NCI-H2227 treated with DMSO at 0.1 percent for 48 hours (cell line): ENCODE data around the gene HECA.
"Not testable (repeated sequence)": the region's sequence is repeated elsewhere in the genome, so short reads cannot be mapped to it uniquely, and the experiment has no call there.

ENCODE experiments used
- DNase-seq: peaks from one replicate; lab custom pipeline; 2025; lab: John Stamatoyannopoulos, UW

Gene HECA

DNA sequence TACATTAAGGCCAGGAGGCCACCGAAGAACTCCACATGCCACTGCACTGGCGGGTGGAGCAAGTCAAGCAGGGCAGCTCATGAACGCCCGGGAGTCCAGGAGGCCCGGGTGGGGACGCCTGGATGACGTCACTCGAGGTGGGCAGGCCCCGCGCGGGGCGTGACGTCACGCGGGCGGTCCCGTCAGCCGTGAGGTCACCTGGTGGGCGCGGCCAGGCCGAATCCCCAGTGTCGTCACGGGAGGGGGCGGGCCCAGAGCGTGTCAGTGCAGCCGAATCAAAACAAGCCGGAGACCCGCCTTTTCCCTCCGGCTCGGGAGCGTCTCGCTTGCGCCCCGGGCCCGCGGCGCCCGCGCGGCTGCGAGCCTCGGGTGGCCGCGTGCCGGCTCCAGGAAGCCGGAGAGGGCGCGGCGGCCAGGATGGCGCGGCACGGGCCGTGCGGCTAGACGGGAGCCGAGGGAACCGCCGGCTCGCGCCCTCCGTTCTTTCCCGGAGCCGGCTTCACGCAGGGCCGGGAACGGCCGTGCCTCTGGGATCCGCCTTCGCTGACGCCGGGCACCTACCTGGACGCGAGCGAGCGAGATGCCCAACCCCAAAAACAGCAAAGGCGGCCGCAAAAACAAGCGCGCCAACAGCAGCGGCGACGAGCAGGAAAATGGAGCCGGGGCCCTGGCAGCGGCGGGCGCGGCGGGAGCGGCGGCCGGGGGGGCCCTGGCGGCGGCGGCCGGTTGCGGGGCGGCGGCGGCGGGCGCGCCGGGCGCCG is at the start of gene HECA:
TSS of gene HECA (plus strand) at position 264 of the 761 bp plus-strand sequence. CDS start at position 581, 317 bp downstream.
- peak; percentile 83 for DNase-seq

GRCh38 chr6:139091826-139092225 is 43.1 kb upstream of the HECA start:
- DNase-seq, result no peak

- DNase-seq, result no peak
Observed at GRCh38 chr6:139099984-139100383, 34.9 kb upstream of the HECA start.

GRCh38 chr6:139107051-139107450 is 27.8 kb upstream of the HECA start:
- no peak for DNase-seq

- DNase-seq, result no peak
Observed at GRCh38 chr6:139108378-139108777, 26.5 kb upstream of the HECA start.

DNA sequence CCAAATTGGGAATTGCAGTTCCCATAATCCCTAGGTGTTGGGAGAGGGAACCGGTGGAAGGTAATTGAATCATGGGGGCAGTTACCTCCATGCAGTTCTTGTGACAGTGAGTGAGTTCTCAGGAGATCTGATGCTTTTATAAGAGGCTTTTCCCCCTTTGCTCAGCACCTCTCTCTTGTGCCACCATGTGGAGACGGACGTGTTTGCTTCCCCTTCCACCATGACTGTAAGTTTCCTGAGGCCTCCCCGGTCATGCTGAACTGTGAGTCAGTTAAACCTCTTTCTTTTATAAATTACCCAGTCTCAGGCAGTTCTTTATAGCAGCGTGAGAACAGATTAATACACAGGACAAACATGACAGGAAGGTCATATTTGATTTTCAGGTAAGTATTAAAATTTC is 25.3 kb upstream of the HECA start:
- no peak for DNase-seq

DNA sequence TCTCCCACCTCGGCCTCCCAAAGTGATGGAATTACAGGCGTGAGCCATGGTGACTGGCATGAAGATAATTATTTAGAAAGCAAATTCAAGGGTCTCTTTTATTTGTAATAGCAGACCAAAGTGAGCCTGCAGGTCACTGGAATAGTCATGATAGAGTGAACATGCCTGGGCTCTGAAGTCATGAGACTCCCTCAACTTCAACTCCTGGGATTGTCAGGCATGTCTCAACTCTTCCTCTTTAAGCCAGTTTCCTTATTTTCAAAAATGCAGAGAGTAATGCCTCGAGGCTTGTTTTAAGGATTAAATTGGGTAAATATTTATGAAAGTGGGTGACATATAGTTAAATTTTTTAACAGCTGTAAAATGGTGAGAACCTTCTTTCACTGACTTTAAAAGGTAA is 22.7 kb upstream of the HECA start:
- no peak for DNase-seq

- no peak for DNase-seq
Observed at GRCh38 chr6:139112561-139112960, 22.3 kb upstream of the HECA start.

- DNase-seq, result no peak
Observed at GRCh38 chr6:139114746-139115145, 20.1 kb upstream of the HECA start.

GRCh38 chr6:139115989-139116758 is 18.7 kb upstream of the HECA start:
- DNase-seq, result no peak

- DNase-seq, result no peak
Observed at GRCh38 chr6:139117734-139118133, 17.1 kb upstream of the HECA start.

- no peak for DNase-seq
Observed at GRCh38 chr6:139119552-139119951, 15.3 kb upstream of the HECA start.

DNA sequence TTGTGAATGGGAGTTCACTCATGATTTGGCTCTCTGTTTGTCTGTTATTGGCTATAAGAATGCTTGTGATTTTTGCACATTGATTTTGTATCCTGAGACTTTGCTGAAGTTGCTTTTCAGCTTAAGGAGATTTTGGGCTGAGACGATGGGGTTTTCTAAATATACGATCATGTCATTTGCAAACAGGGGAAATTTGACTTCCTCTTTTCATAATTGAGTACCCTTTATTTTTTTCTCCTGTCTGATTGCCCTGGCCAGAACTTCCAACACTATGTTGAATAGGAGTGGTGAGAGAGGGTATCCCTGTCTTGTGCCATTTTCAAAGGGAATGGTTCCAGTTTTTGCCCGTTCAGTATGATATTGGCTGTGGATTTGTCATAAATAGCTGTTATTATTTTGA is 12.1 kb upstream of the HECA start:
- DNase-seq, result not testable (repeated sequence)

DNA sequence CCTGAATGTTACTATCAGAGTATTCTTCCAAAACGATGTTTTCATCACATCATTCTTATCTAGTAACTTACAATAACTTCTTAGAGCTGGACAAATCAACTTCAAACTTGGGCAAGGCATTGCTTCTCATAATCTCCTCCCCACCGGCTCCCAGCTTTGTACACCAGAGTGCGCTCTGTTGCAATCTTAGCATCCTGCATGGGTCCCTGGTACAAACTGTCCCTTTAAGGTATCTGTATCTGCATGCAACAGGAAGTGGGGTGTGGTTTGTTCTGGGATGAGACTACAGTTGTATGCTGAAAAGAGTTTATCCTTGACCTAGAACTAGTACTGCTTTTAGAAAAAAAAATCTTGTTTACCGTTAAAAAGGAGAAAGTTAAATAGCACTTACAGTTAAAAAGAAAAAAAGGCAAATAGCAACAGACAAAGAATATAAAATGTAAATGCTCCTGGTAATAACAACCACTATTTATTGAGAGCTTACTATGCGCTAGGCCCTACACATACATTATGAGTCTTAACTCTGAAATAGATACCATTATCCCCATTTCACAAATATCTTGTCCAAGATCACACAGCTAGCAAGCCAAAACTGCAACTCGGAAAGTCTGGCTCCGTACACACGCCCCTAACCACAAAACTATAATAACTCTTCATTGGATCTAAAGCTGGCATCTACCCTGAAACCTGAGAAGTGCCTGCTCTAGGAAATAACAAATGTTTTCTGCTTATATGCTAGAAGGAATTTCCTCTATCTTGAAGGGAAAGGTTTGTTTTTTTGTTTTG is 9.8 kb upstream of the HECA start:
- DNase-seq, result no peak

DNA sequence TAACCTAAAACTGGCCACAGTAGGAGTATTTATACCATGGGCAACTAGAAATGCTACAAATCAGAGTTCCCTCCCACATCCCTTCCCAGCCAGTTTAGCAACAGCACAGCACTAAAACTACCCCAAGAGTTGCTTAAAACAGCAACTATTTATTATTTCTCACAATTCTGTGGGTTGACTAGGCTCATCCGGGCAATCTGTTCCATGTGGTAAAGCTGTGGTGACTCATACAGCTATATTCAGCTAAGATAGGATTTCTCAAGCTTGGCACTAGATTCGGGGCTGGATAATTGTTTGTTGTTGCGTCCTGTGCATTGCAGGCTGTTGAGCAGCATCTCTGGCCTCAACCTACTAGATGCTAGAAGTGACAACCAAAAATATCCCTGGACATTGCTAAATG is 8.6 kb upstream of the HECA start:
- no peak for DNase-seq

DNA sequence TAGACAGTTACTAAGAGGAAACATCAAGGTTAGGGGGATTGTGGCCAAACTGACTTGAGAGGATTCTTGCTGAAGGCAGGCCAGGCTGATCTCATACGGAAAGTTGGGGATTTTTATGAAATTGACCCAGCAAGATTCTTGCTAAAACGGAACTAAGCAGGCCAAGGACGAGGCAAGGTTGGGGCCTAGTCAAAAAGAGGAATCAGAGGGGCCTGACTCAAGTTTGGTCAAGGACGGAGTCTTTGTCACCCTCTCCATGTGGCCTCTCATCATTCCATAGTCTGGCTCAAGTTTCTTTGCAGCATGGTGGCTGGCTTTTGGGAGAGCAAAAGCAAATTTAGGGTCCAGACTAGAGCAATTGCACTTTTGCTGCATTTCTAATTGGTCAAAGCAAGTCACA is 7.9 kb upstream of the HECA start:
- DNase-seq, result no peak

- no peak for DNase-seq
Observed at GRCh38 chr6:139129284-139129683, 5.6 kb upstream of the HECA start.

DNA sequence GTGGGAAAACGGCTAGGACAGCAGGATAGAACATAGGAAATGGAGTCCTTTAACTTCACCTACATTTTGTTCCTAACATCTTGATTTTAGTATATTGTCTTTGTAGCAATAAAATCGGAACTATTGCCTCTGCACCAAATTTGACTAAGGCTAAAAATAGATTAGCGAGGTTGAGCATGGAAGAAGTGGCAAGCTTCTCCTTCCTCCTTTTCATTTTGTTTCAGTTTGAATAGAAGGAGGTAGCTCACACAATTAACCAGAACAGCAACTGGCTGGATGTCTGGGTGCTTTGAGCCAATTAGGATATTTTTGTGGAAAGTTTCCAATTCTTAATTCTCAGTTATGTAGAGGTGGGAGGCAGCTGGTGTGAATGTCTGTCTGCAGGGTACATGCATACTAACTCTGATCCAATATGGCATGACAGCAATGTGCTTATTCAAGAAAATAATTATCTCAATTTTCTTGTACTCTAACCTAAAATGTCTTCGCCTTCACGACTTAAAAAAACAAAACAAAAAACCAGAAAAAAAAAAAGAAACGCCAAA is 3.1 kb upstream of the HECA start:
- no peak for DNase-seq

- no peak for DNase-seq
Observed at GRCh38 chr6:139133262-139134063, 1.4 kb upstream of the HECA start.

DNA sequence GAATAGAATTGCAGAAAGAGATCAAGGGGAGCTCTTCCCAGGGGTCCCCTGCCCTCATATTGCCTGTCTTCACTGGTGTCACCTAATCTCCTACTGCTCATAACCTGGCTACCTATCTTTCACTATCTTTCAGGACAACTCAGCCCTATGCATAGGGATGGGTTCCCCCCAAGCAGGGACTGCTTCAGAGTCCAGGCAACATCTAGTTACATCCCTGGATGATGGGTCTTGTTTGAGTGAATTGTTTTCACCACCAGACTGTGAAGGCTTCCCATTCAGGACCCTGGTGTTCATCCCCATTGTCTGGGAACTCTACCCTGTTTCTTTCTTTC is 850 bp upstream of the HECA start:
- no peak for DNase-seq
